Fibroblast of upper back skin (primary cell): ENCODE data around the gene COMMD9.

Experiments
- DNase-seq: peaks from one replicate; pipeline ENCODE4 v3.0.0-alpha.2; 2013

COMMD9 gene

DNA sequence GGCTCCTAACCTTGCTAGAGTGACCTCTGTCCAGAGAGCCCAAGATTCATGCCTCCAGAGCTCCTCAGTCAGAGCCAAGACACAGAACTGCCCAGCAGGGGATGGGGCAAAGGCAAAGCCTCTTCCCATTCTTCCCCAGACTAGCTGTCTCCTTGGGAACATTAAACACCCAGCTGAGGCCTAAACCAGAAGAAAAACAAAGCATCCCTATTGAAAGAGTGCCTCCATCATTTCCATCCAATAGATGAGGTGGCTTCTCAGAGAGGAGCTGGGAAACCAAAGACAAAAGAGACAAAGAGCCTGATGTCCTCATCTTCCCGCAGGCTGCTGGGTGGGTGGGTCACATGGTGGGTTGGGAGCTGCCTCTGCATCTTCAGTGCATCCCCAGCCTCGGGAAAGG lies 37.4 kb downstream of the COMMD9 start:
- no peak for DNase-seq

DNA sequence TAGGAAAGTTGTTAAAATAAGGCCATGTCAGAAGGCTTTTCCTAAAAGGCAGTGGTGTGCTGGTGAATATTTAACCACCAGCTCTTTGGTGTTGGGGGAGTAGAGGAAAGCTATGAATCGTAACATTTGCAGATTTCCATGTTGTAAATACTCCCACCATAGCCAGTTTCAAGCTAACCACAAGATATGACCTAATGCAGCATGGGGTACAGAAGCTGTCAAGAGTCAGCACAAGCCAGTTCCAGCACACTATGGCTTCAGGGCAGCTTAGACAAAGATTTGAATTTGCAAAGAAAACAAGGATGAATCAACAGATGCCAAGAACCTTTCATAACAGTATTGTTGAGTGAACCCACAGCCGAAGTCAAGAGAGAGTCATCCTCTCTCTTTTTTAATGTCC lies 40.0 kb downstream of the COMMD9 start:
- peak; percentile 71 for DNase-seq

GRCh38 chr11:36248436-36248835 lies 40.8 kb downstream of the COMMD9 start:
- no peak for DNase-seq

DNA sequence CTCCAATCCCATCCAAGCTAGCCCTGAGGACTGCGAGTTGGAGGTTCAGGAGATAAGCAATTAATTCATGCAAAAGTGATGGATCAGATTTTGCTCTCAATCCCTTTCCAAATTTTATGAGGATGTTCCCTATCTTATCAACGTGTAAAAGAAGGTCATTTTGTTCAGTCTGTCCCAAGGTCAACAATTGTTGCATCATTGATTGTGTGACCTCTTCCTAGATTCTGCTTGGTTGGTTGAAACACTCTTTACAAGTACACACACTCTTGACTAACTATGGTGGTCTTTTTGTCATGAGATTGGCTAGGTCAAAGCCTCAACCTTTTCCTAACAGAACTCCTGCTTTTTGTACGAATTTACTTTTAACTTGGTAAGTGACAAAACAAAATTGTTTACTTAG lies 41.7 kb downstream of the COMMD9 start:
- DNase-seq: no peak

- DNase-seq: no peak
These were observed 45.6 kb downstream of the COMMD9 start for GRCh38 chr11:36243641-36244040.

- DNase-seq: no peak
These were observed 47.7 kb downstream of the COMMD9 start for GRCh38 chr11:36241497-36241896.

- DNase-seq: no peak
These were observed 48.4 kb downstream of the COMMD9 start for GRCh38 chr11:36240801-36241200.

DNA sequence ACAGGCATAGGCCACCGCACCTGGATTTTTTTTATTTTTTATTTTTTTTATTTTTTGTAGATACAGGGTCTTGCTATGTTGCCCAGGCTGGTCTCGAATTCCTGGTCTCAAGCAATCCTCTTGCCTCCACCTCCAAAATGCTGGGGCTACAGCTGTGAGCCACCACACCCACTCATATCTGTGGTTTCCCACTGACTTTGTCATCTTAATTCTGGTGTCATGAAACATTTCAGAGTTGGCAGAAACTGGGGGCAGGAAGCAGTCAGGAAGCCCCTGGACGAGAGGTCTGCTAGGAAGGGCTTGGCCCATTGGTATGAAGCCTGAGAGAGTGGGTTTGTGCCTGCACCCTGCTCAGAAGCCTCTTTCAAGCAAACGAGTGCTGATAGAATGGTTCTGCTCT lies 49.1 kb downstream of the COMMD9 start:
- peak; percentile 26 for DNase-seq

DNA sequence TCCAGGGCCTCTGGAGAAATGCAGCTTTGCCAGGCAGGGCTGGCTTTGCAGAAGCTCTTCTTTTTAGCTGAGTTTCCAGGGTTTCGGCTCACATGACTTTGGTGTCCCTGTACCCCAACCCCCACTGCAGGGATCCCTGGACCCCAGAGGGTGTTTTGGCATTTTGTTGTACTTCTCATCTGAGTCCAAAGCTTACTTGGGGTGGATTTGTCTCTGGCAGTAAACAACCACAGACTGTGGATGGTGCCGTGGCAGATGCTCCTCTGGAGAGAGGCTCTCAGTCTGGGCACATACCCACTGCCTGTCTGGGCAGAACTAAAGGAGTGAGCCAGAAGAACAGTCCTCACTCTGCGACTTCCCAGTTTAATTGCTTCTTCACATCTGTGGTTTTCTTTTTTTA lies 49.6 kb downstream of the COMMD9 start:
- no peak for DNase-seq

- DNase-seq: no peak
These were observed 50.3 kb downstream of the COMMD9 start for GRCh38 chr11:36238881-36239280.

- DNase-seq: no peak
These were observed 51.1 kb downstream of the COMMD9 start for GRCh38 chr11:36238036-36238631.

DNA sequence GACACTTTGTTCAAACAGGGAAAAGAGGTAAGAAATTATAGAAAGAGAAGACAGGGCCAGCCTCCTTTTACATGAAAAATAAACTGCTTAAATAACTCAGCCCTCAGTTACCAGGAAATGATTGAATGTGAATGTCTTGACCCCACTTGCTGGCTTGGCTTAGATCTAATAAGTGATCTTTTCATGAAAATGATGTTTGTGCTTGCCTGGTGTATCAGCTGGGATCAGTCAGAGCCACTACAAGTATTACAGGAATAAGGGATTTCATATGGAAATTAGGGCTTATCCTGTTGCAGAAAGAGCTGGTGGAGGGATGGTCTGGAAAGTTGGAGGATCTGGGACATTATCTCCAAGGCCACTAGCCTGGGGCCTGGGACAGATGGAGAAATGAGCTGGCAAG lies 51.8 kb downstream of the COMMD9 start:
- DNase-seq: no peak

GRCh38 chr11:36235750-36236149 lies 53.5 kb downstream of the COMMD9 start:
- DNase-seq: peak; percentile 8

DNA sequence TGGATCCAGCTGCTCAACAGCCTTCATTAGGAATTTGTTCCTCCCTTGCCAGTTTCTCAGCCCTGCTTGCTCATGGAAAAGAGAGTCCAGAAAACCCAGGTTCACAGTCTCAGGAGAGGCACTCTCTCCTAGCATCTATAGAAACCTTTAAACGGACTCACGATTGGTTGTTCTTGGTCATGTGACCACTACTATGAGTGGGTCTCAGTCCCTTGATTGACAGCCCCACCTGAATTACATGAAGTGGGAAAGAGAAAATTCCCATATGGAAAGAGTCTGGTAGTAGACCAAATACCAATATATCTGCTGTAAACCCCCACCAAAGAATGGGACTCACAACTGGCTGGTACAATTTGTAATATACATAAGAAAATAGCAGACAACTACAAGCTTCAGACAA lies 54.4 kb downstream of the COMMD9 start:
- DNase-seq: no peak

- peak; percentile 61 for DNase-seq
These were observed 56.0 kb downstream of the COMMD9 start for GRCh38 chr11:36233204-36233603.

- peak; percentile 86 for DNase-seq
These were observed 58.2 kb downstream of the COMMD9 start for GRCh38 chr11:36230779-36231699.

DNA sequence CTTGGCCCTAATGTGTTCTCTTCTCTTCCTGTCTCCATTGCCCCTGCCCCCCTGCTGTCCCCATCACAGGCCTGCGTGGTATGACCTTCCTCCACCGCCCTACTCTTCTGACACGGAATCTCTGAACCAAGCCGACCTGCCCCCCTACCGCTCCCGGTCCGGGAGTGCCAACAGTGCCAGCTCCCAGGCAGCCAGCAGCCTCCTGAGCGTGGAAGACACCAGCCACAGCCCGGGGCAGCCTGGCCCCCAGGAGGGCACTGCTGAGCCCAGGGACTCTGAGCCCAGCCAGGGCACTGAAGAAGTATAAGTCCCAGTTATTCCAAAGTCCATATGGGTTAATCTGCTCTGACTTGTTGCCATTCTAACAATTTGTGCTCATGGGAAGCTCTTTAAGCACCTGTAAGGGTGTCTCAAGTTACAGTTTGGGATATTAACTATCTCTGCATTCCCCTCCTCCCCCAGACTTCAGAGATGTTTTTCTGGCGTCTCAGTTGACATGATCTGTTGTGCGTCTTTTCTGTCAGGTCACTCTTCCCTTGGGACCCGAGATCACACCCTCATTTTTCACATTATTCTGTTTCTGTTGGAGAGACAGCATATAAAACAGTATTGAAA lies 60.0 kb downstream of the COMMD9 start:
- DNase-seq: no peak

DNA sequence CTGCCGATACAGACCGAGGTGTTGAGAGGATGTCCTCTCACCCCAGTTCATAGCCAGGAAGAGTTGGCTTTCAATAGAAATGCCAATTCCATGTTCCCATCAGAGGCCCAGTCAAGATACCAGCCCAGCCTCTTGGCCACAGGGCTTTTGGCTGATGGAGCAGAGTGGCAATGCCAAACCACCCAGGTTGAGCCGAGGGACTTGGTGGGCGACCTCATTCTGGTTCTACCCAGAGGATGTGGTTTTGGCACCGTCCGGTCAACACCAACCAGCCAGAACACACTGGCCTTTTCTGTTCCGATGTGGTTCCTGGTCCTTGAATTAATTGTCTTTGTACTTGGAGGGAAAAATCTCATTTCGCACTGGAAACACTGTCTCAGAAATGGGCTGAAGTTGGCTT lies 60.5 kb downstream of the COMMD9 start:
- DNase-seq: no peak

DNA sequence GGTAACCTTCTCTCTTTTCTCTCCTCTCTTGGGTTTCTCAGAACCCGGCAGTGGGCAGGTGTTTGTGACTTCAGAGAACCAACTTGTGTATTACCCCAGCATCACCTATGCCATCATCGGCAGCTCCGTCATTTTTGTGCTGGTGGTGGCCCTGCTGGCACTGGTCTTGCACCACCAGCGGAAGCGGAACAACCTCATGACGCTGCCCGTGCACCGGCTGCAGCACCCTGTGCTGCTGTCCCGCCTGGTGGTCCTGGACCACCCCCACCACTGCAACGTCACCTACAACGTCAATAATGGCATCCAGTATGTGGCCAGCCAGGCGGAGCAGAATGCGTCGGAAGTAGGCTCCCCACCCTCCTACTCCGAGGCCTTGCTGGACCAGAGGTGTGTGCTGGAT lies 62.2 kb downstream of the COMMD9 start:
- no peak for DNase-seq

DNA sequence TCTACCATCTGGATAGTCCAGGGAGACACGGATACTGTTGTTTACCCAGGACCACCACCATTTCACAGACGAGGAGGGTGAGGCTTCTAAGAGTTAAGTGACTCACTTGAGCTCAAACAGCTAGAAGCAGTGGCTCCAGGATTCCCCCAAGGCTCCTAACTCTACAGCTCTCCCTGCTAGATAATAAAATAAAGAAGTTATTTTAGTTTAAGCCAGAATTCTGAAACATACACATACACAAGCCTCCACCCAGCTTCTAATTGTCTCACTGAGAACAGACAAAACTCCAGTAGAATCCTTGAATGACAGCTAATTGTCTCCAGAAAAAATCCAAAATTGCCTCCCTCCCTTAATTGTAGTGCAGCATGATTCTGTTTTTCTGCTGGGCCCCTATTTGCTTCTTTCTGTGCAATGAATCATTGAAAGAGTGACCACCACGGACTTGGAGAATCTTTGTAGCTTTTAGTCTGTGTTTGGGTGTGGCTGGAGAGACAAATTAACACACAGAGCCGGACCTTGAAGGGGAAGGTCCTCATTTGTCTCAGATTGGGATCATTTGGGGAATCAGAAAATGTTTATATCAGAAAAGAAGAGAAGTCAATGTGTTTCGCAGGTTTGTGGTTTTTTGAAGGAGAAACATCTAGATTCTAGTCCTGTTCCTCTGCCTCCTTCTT lies 64.9 kb downstream of the COMMD9 start:
- no peak for DNase-seq

- peak; percentile 25 for DNase-seq
These were observed 66.2 kb downstream of the COMMD9 start for GRCh38 chr11:36222831-36223635.
